GM12878 (cell line): ENCODE results near the gene POGLUT3. TPM values are rescaled to one million over a fixed set of nuclear protein-coding genes. Genes with fewer than 3 reads are reported as not detected.

ENCODE experiments used
- BCL11A ChIP-seq: IDR thresholded peaks from 2 replicates; pipeline ENCODE4 v1.6.1; 2011; ENCODE audit warnings: low read depth, low read length
- BCL3 ChIP-seq: IDR thresholded peaks from 2 replicates; pipeline ENCODE4 v1.6.1; 2011; ENCODE audit warnings: borderline replicate concordance, low read depth, mild to moderate bottlenecking, moderate library complexity, low read length; ENCODE audit not compliant: insufficient read depth, poor library complexity, severe bottlenecking
- E2F8 ChIP-seq: fragments of 450-650 bp; IDR thresholded peaks from 2 replicates; pipeline ENCODE4 v1.6.1; 2018; ENCODE audit warnings: mild to moderate bottlenecking, low read depth, moderate library complexity; ENCODE audit not compliant: partially characterized antibody
- EP300 ChIP-seq, 2 experiments: fragments of 150-350 bp in 1 of 2; IDR thresholded peaks; 2 replicates each; pipeline ENCODE4 v1.6.1; 2011 to 2012; ENCODE audit warnings: low read depth in 2 of 2, low read length in 2 of 2, borderline replicate concordance in 1 of 2, improper control_type of control experiment in 1 of 2, inconsistent platforms in 1 of 2; ENCODE audit not compliant: control insufficient read depth in 1 of 2
- FOXK2 ChIP-seq: fragments of 450-650 bp; IDR thresholded peaks from 2 replicates; pipeline ENCODE4 v1.6.1; 2017; ENCODE audit warnings: mild to moderate bottlenecking, moderate library complexity
- GATAD2B ChIP-seq: fragments of 450-650 bp; conservative IDR thresholded peaks from 2 replicates; pipeline ENCODE4 v1.6.1; 2017; ENCODE audit warnings: low read depth, mild to moderate bottlenecking, moderate library complexity
- HDGF ChIP-seq: fragments of 450-650 bp; IDR thresholded peaks from 2 replicates; pipeline ENCODE4 v1.6.1; 2016; ENCODE audit warnings: antibody characterized with exemption
- MAX ChIP-seq: IDR thresholded peaks from 2 replicates; pipeline ENCODE4 v1.6.1; 2012; ENCODE audit warnings: low read depth, low read length, improper control_type of control experiment
- NFXL1 ChIP-seq: fragments of 450-650 bp; IDR thresholded peaks from 2 replicates; pipeline ENCODE4 v1.6.1; 2017; ENCODE audit warnings: antibody characterized with exemption, mild to moderate bottlenecking, borderline replicate concordance
- PAX5 ChIP-seq: IDR thresholded peaks from 2 replicates; pipeline ENCODE4 v1.6.1; 2011; ENCODE audit warnings: low read depth, low read length, borderline replicate concordance
- PKNOX1 ChIP-seq: fragments of 450-650 bp; IDR thresholded peaks from 2 replicates; pipeline ENCODE4 v1.6.1; 2016; ENCODE audit warnings: mild to moderate bottlenecking
- RBBP5 ChIP-seq: fragments of 200-600 bp; sonication (generic); conservative IDR thresholded peaks from 2 replicates; pipeline ENCODE4 v1.6.1; 2016
- SIX5 ChIP-seq: IDR thresholded peaks from 2 replicates; pipeline ENCODE4 v1.6.1; 2011; ENCODE audit warnings: mild to moderate bottlenecking, low read depth, low read length, moderate library complexity; ENCODE audit not compliant: severe bottlenecking
- SREBF1 ChIP-seq: IDR thresholded peaks from 2 replicates; pipeline ENCODE4 v1.6.1; 2012; ENCODE audit warnings: mild to moderate bottlenecking, low read length
- SREBF2 ChIP-seq: IDR thresholded peaks from 2 replicates; pipeline ENCODE4 v1.6.1; 2012; ENCODE audit warnings: mild to moderate bottlenecking, low read length
- ZBTB11 ChIP-seq: fragments of 450-650 bp; formaldehyde crosslinking; IDR thresholded peaks from 2 replicates; pipeline ENCODE4 v1.5.0; 2022; ENCODE audit warnings: mild to moderate bottlenecking, missing genetic modification characterization
- ZBTB33 ChIP-seq: fragments of 450-650 bp; IDR thresholded peaks from 2 replicates; pipeline ENCODE4 v1.6.1; 2017; ENCODE audit warnings: mild to moderate bottlenecking
- ZNF274 ChIP-seq: IDR thresholded peaks from one replicate; pipeline ENCODE4 v1.8.0; 2011; ENCODE audit not compliant: insufficient read length, insufficient read depth
- polyA plus RNA-seq, 11 experiments: library from polyadenylated mRNA; depleted of rRNA in 4 of 11; unstranded in 6 of 11; stranded (reverse) in 5 of 11; fragments of >200 nt; fragmentation: Nextera tagmentation in 4 of 11; fragmentation: Illumina TruSeq in 1 of 11; extraction: Ambion mirVana in 4 of 11; extraction: Trizol in 1 of 11; gene quantifications; 1 replicate in 1 of 11; 2 replicates in 10 of 11; pipeline versions ENCODE4 v1.2.1 to v1.2.3, GENCODE V29; 2011 to 2016; ENCODE audit warnings: inconsistent platforms in 2 of 11, missing spikeins in 2 of 11, low read depth in 1 of 11
- total RNA-seq, 4 experiments: library from RNA; depleted of rRNA in 3 of 4; stranded (reverse); fragments of >200 nt in 3 of 4; fragmentation: Illumina TruSeq in 1 of 4; extraction: Trizol in 1 of 4; gene quantifications; 2 replicates each; pipeline versions ENCODE4 v1.2.1 to v1.2.3, GENCODE V29; 2013 to 2021

The POGLUT3 gene
- total and polyA plus RNA-seq, 10 of the 15 experiments (the other 5 are each of a cell fraction or from before 2014, with no cell fraction given): 3.7 to 21.5 (median 12.9) TPM

- TF ChIP-seq SIX5 (no peak), ZNF274 (no peak), MAX (0 out of 2 replicates have a peak, but pooled peaks have one; percentile 35), ZBTB33 (no peak), BCL3 (no peak), FOXK2 (no peak), SREBF1 (no peak), BCL11A (no peak), HDGF (0 out of 2 replicates have a peak, but pooled peaks have one; percentile 37), SREBF2 (no peak), ZBTB11 (no peak), PKNOX1 (peak; percentile 7; the same call in 1 of the 2 replicates), RBBP5 (no peak), NFXL1 (no peak), E2F8 (no peak), EP300 (IDR thresholded peaks at IDR 0.05; ENCODE audit: borderline replicate concordance in 1 of 2, control insufficient read depth in 1 of 2, low read depth in 2 of 2, low read length in 2 of 2) (no peak), GATAD2B (peak; percentile 96), PAX5 (no peak)
These were observed at the start of gene POGLUT3 (continued) for GRCh38 chr11:108498046-108498815.
